Gastrocnemius medialis (tissue), 4 donors: ENCODE results near the gene KCNS3.

Experiments
- CTCF ChIP-seq, 5 experiments: fragments of 450-650 bp in 3 of 5; fragments of 200-600 bp in 2 of 5; sonication (generic) in 2 of 5; IDR thresholded peaks in 4 of 5; conservative IDR thresholded peaks in 1 of 5; 1 replicate in 4 of 5; 2 replicates in 1 of 5; pipeline ENCODE4 v1.5.1; 2016 to 2019; ENCODE audit warnings: antibody characterized with exemption in 5 of 5, mild to moderate bottlenecking in 3 of 5, moderate library complexity in 3 of 5
- POLR2A ChIP-seq, 2 donors: fragments of 450-650 bp; IDR thresholded peaks; one replicate each; pipeline ENCODE4 v1.6.1; 2017; ENCODE audit warnings: antibody characterized with exemption in 2 of 2, mild to moderate bottlenecking in 2 of 2, moderate library complexity in 2 of 2

- TF ChIP-seq CTCF (IDR thresholded peaks at IDR 0.05 in 4 of 5, conservative IDR thresholded peaks at IDR 0.05 in 1 of 5) = no peak
- no peak for TF ChIP-seq POLR2A (IDR thresholded peaks at IDR 0.05)
Measured at GRCh38 chr2:17936599-17936998, 58.1 kb downstream of the KCNS3 start.
